HG02884 (cell line): ENCODE data around the gene PRDM5.

Experiments used
- ATAC-seq: cut with Tn5 transposase; IDR thresholded peaks from one replicate; pipeline ENCODE4 v1.9.1; 2021; ENCODE audit warnings: mild to moderate bottlenecking, moderate library complexity; ENCODE audit not compliant: unreplicated experiment

Gene PRDM5

GRCh38 chr4:120718979-120719566 is 203.5 kb downstream of the PRDM5 start:
- no peak for ATAC-seq

GRCh38 chr4:120716346-120716745 is 206.2 kb downstream of the PRDM5 start:
- ATAC-seq, result no peak

GRCh38 chr4:120714417-120715010 is 208.0 kb downstream of the PRDM5 start:
- no peak for ATAC-seq

GRCh38 chr4:120709991-120710390 is 212.5 kb downstream of the PRDM5 start:
- no peak for ATAC-seq

- no peak for ATAC-seq
These were observed 218.0 kb downstream of the PRDM5 start for GRCh38 chr4:120704538-120704937.

- no peak for ATAC-seq
These were observed 218.6 kb downstream of the PRDM5 start for GRCh38 chr4:120703908-120704307.

GRCh38 chr4:120699354-120699753 is 223.2 kb downstream of the PRDM5 start:
- no peak for ATAC-seq

GRCh38 chr4:120694973-120695372 is 227.6 kb downstream of the PRDM5 start:
- ATAC-seq, result no peak

- ATAC-seq, result no peak
These were observed 228.7 kb downstream of the PRDM5 start for GRCh38 chr4:120693816-120694215.

- ATAC-seq, result no peak
These were observed 229.6 kb downstream of the PRDM5 start for GRCh38 chr4:120692964-120693363.

GRCh38 chr4:120691536-120691935 is 231.0 kb downstream of the PRDM5 start:
- no peak for ATAC-seq

GRCh38 chr4:120691106-120691505 is 231.4 kb downstream of the PRDM5 start:
- ATAC-seq, result no peak

- ATAC-seq, result no peak
These were observed 233.7 kb downstream of the PRDM5 start for GRCh38 chr4:120688791-120689190.

- ATAC-seq, result no peak
These were observed 236.7 kb downstream of the PRDM5 start for GRCh38 chr4:120685756-120686278.

GRCh38 chr4:120683897-120684540 is 238.5 kb downstream of the PRDM5 start:
- no peak for ATAC-seq

- no peak for ATAC-seq
These were observed 239.5 kb downstream of the PRDM5 start for GRCh38 chr4:120682981-120683380.

- ATAC-seq, result no peak
These were observed 241.8 kb downstream of the PRDM5 start for GRCh38 chr4:120680647-120681228.

GRCh38 chr4:120673696-120674095 is 248.8 kb downstream of the PRDM5 start:
- no peak for ATAC-seq

- no peak for ATAC-seq
These were observed 249.9 kb downstream of the PRDM5 start for GRCh38 chr4:120672558-120673147.

- ATAC-seq, result no peak
These were observed 250.4 kb downstream of the PRDM5 start for GRCh38 chr4:120672076-120672475.

- no peak for ATAC-seq
These were observed 251.0 kb downstream of the PRDM5 start for GRCh38 chr4:120671538-120671937.
